Tibial artery (tissue), 4 donors: ENCODE results near the gene LRFN2.

Experiments
- DNase-seq, 2 donors: peaks; one replicate each; pipeline ENCODE4 v3.0.0-alpha.2; 2019
- H3K27ac ChIP-seq, 2 donors: fragments of 200-600 bp; sonication (generic) in 1 of 2; 1 replicate in 1 of 2; 2 replicates in 1 of 2; pipeline ENCODE4 v1.5.1; 2018 to 2019; ENCODE audit warnings: mild to moderate bottlenecking in 1 of 2
- H3K27me3 ChIP-seq, 2 donors: fragments of 200-600 bp; sonication (generic) in 1 of 2; one replicate each; pipeline versions ENCODE4 v1.5.1 to v1.6.0; 2016 to 2019
- H3K36me3 ChIP-seq, 3 donors: fragments of 200-600 bp; sonication (generic) in 2 of 3; one replicate each; pipeline ENCODE4 v1.5.1; 2016 to 2019; ENCODE audit warnings: mild to moderate bottlenecking in 2 of 3
- H3K4me1 ChIP-seq, 4 donors: fragments of 200-600 bp; sonication (generic) in 2 of 4; 1 replicate in 3 of 4; 2 replicates in 1 of 4; pipeline ENCODE4 v1.5.1; 2016 to 2019
- H3K4me3 ChIP-seq, 2 donors: fragments of 200-600 bp; sonication (generic) in 1 of 2; 1 replicate in 1 of 2; 2 replicates in 1 of 2; pipeline ENCODE4 v1.5.1; 2018 to 2019; ENCODE audit warnings: mild to moderate bottlenecking in 2 of 2
- H3K9me3 ChIP-seq, 3 donors: fragments of 200-600 bp; sonication (generic) in 1 of 3; one replicate each; pipeline ENCODE4 v1.5.1; 2016 to 2019
- CTCF ChIP-seq, 2 experiments: fragments of 200-600 bp in 1 of 2; fragments of 450-650 bp in 1 of 2; IDR thresholded peaks; one replicate each; pipeline ENCODE4 v1.5.1; 2017 to 2019; ENCODE audit warnings: antibody characterized with exemption in 2 of 2, mild to moderate bottlenecking in 1 of 2, moderate library complexity in 1 of 2
- intact Hi-C: fragments of 100-400 bp; cut with DNase I; formaldehyde crosslinking; loops from one replicate; pipeline ENCODE4 v1.15.0; 2023; ENCODE audit warnings: low total_unique reads

Gene LRFN2

GRCh38 chr6:40440053-40440452 is 147.1 kb downstream of the LRFN2 start:
- TF ChIP-seq CTCF (IDR thresholded peaks at IDR 0.05): no peak
- no peaks in the 10 kb centered on the region for H3K36me3 ChIP-seq
- H3K9me3 ChIP-seq: no peaks in the 10 kb centered on the region
- no peaks in the 10 kb centered on the region for H3K27me3 ChIP-seq
- intact Hi-C loops: no loop called here
- H3K4me3 ChIP-seq: no peak overlapping the region
- H3K4me1 ChIP-seq: no peaks in the 10 kb centered on the region
- H3K27ac ChIP-seq: no peak overlapping the region
- DNase-seq: no peak

- Histone ChIP-seq H3K27me3 (no peaks in the 10 kb centered on the region), H3K9me3 (no peaks in the 10 kb centered on the region), H3K27ac (no peak overlapping the region), H3K36me3 (no peaks in the 10 kb centered on the region), H3K4me3 (no peak overlapping the region), H3K4me1 (no peaks in the 10 kb centered on the region)
- DNase-seq: no peak
- TF ChIP-seq CTCF (IDR thresholded peaks at IDR 0.05): no peak
- intact Hi-C loops: no loop called here
Measured at GRCh38 chr6:40439026-40439800, 148.0 kb downstream of the LRFN2 start.

GRCh38 chr6:40438246-40438887 is 148.8 kb downstream of the LRFN2 start:
- Histone ChIP-seq H3K9me3 (no peaks in the 10 kb centered on the region), H3K4me1 (no peaks in the 10 kb centered on the region), H3K36me3 (no peaks in the 10 kb centered on the region), H3K4me3 (no peak overlapping the region), H3K27ac (no peak overlapping the region), H3K27me3 (no peaks in the 10 kb centered on the region)
- no peak for DNase-seq
- intact Hi-C loops: no loop called here
- TF ChIP-seq CTCF (IDR thresholded peaks at IDR 0.05): no peak

DNA sequence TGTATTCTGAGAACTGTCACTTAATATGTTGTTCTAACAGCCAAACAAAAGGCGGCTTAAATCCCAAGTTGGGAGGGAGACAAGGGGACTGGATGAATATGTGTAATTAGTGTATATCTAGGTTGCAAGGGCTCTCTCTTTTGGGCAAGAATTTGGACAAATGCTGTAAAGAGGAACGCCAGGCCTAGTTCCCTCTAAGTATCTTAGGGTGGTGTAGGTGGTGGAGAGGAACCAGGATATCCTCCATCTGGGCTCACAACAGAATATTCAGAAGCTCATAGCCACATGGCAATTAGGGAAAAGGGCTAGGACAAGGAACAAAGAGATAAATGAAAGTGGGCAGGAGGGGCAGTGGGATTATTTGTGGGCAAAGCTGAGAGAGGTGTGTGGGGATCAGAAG is 149.5 kb downstream of the LRFN2 start:
- Histone ChIP-seq H3K27me3 (peaks cover 0 to 3% of the 10 kb centered on the region in 2 donors), H3K36me3 (no peaks in the 10 kb centered on the region), H3K9me3 (no peaks in the 10 kb centered on the region), H3K4me1 (no peaks in the 10 kb centered on the region), H3K4me3 (no peak overlapping the region), H3K27ac (no peak overlapping the region)
- DNase-seq: no peak
- intact Hi-C loops: no loop called here
- no peak for TF ChIP-seq CTCF (IDR thresholded peaks at IDR 0.05)

GRCh38 chr6:40436685-40437604 is 150.2 kb downstream of the LRFN2 start:
- no peak for DNase-seq
- peaks cover 0 to 3% of the 10 kb centered on the region in 2 donors for H3K27me3 ChIP-seq
- H3K9me3 ChIP-seq: no peaks in the 10 kb centered on the region
- H3K4me1 ChIP-seq: no peaks in the 10 kb centered on the region
- intact Hi-C loops: no loop called here
- TF ChIP-seq CTCF (IDR thresholded peaks at IDR 0.05): no peak
- no peak overlapping the region for H3K27ac ChIP-seq
- no peak overlapping the region for H3K4me3 ChIP-seq
- no peaks in the 10 kb centered on the region for H3K36me3 ChIP-seq
